Activated T-helper 17 cell treated with anti-CD3 and anti-CD28 coated beads, Interleukin-2, amount 50 U/mL, for 72 hours (primary cell): ENCODE measurements around the gene PDIA6. TPM values are rescaled to one million over a fixed set of nuclear protein-coding genes. Genes with fewer than 3 reads are reported as not detected.

Experiments
- ATAC-seq: fragments of 150-1000 bp; cut with Tn5 transposase; replicated peaks from 2 replicates; pipeline ENCODE4 v1.10.0; 2021; ENCODE audit warnings: mild to moderate bottlenecking, moderate library complexity
- H3K27ac Mint-ChIP-seq: one replicate; pipeline ENCODE4 v1.8.0; 2022; ENCODE audit warnings: mixed read lengths
- H3K27me3 Mint-ChIP-seq: one replicate; pipeline ENCODE4 v1.8.0; 2022; ENCODE audit warnings: mixed read lengths
- H3K36me3 Mint-ChIP-seq: one replicate; pipeline ENCODE4 v1.8.0; 2022; ENCODE audit warnings: low read depth, mild to moderate bottlenecking, mixed read lengths
- H3K4me1 Mint-ChIP-seq: one replicate; pipeline ENCODE4 v1.8.0; 2022; ENCODE audit warnings: mixed read lengths
- H3K4me3 Mint-ChIP-seq: one replicate; pipeline ENCODE4 v1.8.0; 2022; ENCODE audit warnings: mild to moderate bottlenecking, mixed read lengths
- H3K9me3 Mint-ChIP-seq: one replicate; pipeline ENCODE4 v1.8.0; 2022; ENCODE audit warnings: mixed read lengths
- total RNA-seq, 2 donors: library from RNA; stranded (reverse); gene quantifications; one replicate each; pipeline ENCODE4 v1.2.3, GENCODE V29; 2022

PDIA6 gene, protein sequence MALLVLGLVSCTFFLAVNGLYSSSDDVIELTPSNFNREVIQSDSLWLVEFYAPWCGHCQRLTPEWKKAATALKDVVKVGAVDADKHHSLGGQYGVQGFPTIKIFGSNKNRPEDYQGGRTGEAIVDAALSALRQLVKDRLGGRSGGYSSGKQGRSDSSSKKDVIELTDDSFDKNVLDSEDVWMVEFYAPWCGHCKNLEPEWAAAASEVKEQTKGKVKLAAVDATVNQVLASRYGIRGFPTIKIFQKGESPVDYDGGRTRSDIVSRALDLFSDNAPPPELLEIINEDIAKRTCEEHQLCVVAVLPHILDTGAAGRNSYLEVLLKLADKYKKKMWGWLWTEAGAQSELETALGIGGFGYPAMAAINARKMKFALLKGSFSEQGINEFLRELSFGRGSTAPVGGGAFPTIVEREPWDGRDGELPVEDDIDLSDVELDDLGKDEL
- total RNA-seq = 100 to 1,000 TPM; 129 to 206 TPM

DNA sequence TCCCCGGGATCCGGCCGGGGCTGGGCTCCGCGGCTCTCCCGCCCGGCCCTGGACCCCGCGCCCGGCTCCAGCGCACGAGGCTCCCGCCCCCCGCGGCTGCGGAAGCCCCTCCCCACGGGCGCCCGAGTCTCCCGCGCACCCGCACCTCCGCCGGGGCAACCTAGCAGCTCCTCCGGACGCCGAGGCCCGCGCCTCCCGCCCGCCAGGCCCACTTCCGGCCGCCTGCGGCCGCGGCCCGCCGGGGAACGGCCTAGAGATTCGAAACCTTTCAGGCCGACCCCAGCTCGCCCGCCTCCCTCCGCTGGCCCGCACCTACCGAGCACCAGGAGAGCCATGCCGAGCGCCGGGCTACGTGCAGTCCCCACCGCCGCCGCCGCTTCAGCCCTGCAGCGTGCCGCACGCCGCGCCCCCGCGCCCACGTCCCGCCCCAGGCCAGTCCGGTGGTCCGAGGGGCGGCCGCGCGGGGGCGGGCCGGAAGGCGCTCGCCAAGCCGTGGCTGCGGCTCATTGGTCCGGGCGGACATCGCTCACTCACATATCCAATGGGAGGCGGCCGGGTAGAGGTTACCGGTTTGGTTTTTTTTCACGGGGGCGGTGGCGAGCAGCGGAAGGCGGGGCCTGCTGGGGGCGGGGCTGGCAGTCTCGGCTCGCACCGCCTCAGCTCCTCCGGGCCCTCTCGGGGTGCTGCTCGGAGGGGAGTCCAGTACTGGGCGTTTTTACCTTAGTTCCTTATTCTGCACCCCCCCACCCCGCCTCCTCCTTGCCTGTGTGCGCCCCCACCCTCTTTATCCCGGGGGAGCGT, at the start of gene PDIA6:
TSS of gene PDIA6 (minus strand) at position 424 of the 801 bp plus-strand sequence. CDS start at position 335, 89 bp downstream.
- H3K36me3 Mint-ChIP-seq = peaks cover 44% of the 10 kb centered on the region
- ATAC-seq = peak; percentile 92
- no peaks in the 10 kb centered on the region for H3K27me3 Mint-ChIP-seq
- H3K4me1 Mint-ChIP-seq = peaks cover 22% of the 10 kb centered on the region
- H3K4me3 Mint-ChIP-seq = peak within 1 kb of the TSS; percentile 98
- peak within 1 kb of the TSS; percentile 94 for H3K27ac Mint-ChIP-seq
- H3K9me3 Mint-ChIP-seq = no peaks in the 10 kb centered on the region

DNA sequence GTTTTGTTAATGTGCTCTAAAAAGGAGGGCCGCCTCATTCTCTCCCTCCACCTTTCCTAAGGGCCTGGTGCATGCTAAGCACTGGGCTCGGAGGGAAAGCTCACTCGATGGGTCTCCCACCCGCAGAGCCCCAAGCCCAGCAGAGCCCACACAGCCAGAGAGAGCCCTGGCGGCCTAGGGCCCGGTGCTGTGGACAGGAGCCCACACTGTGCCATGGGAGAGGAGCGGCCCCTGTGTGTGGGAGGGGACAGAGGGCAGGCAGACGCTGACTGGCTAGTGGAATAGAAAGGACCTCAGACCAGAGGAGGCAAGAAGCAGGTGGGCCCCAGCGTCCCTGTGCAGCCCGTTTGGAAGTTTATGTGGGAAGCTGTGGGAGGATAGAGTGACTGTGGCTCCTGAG, 49.7 kb upstream of the PDIA6 start:
- H3K36me3 Mint-ChIP-seq = no peaks in the 10 kb centered on the region
- H3K4me1 Mint-ChIP-seq = peaks cover 18% of the 10 kb centered on the region
- no peak overlapping the region for H3K27ac Mint-ChIP-seq
- ATAC-seq = no peak
- no peaks in the 10 kb centered on the region for H3K9me3 Mint-ChIP-seq
- peaks cover 18% of the 10 kb centered on the region for H3K27me3 Mint-ChIP-seq
- no peak overlapping the region for H3K4me3 Mint-ChIP-seq

DNA sequence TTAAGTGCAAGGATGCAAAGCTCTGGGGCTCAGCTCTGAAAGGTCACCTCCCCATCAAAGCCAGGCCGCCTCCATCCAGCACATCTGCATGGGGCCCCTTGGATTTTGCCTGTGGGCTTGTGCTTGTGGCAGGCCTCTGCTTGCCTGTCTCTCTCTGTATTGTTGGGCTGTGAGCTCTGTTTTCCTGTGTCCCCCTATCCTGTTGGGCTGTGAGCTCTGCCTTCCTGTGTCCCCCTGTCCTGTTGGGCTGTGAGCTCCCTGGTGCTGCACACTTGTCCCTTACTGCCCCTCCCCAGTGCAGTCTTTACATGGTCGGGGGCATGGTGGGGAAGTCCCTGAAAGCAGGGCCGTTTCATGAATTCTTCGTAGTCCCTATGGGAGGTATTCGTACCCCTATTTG, 49.2 kb upstream of the PDIA6 start:
- H3K36me3 Mint-ChIP-seq = no peaks in the 10 kb centered on the region
- H3K4me3 Mint-ChIP-seq = no peak overlapping the region
- peaks cover 18% of the 10 kb centered on the region for H3K27me3 Mint-ChIP-seq
- H3K27ac Mint-ChIP-seq = no peak overlapping the region
- H3K4me1 Mint-ChIP-seq = peaks cover 18% of the 10 kb centered on the region
- H3K9me3 Mint-ChIP-seq = no peaks in the 10 kb centered on the region
- ATAC-seq = no peak

DNA sequence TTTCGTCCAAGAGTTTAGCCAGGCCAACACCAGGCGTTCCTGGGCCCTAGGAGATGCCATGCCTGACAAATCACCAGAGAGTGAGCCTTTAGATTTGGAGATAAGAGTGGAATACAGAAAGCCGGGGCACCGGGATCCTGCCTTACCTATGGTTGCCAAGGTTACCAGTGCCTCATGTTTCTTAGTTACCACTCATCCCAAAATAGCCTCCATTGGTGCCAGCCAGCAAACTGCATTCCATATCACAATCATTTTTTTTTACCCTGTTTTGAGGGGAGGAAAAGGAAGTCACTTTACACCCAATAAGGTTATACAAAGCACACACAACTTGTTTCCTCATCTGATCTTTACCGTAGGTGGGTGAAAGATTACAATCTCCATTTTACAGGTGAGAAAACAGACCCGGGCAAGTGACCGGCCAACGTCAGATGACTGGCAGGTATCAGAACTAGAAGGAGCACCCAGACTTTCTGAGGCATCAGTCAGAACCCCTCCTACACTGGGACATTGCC, 48.3 kb upstream of the PDIA6 start:
- Mint-ChIP-seq H3K4me3 (no peak overlapping the region), H3K36me3 (no peaks in the 10 kb centered on the region), H3K27ac (no peak overlapping the region), H3K4me1 (peaks cover 18% of the 10 kb centered on the region), H3K9me3 (no peaks in the 10 kb centered on the region), H3K27me3 (peaks cover 19% of the 10 kb centered on the region)
- no peak for ATAC-seq

DNA sequence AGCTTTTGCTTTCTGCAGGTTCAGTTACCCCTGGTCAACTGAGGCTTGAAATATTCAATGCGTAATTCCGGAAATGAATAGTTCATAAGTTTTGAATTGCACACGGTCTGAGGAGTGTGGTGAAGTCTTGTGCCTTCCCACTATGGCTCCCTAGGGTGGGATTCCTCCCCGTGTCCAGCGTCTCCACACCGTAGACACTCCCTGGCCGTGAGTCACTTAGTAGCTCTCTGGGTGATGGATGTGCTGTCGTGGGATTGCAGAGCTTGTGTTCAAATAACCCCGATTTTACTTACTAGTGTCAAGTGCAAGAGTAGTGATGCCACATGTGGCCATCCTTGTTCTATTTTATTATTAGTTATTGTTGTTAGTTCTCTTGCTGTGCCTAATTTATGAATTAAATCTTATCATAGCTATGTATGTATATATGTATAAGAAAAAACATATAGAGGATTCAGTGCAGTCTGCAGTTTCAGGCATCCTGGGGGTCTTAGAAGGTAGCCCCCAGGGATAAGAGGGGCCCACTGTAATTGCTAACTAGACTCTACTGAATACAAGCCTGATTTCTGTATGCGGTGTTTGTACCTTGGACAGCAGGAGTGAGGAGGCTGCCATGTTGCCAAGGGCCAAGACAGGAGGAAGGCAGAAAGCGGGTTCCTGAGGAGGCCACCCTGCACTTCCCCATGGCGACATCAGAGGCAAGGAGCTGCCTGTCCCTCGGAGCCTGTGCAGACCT, 47.7 kb upstream of the PDIA6 start:
- no peaks in the 10 kb centered on the region for H3K36me3 Mint-ChIP-seq
- no peak for ATAC-seq

DNA sequence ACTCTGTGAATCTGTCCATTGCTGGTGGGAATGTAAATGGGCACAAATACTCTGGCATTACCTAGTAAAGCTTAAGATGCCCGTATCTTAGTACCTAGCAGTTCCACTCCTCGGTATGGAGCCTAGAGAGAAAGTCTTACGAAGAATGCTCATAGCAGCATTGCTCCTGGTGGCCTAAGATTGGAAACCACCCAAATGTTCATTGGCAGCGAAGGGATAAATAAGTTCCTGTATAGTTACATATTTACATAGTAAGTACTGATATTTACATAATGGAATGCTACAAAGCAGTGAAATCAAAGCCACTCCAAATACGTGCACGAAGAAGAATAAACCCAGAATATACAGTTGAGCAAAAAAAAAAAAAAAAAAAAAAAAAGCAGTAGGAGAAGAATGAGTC, 46.7 kb upstream of the PDIA6 start:
- Mint-ChIP-seq H3K27me3 (peaks cover 24% of the 10 kb centered on the region), H3K4me3 (no peak overlapping the region), H3K27ac (no peak overlapping the region), H3K4me1 (peaks cover 9% of the 10 kb centered on the region), H3K9me3 (no peaks in the 10 kb centered on the region), H3K36me3 (no peaks in the 10 kb centered on the region)
- ATAC-seq = no peak

More for the DNA sequence above, 47.7 kb upstream of the PDIA6 start:
- Mint-ChIP-seq H3K4me3 (no peak overlapping the region), H3K27ac (no peak overlapping the region), H3K9me3 (no peaks in the 10 kb centered on the region), H3K27me3 (peaks cover 19% of the 10 kb centered on the region), H3K4me1 (peaks cover 16% of the 10 kb centered on the region)

DNA sequence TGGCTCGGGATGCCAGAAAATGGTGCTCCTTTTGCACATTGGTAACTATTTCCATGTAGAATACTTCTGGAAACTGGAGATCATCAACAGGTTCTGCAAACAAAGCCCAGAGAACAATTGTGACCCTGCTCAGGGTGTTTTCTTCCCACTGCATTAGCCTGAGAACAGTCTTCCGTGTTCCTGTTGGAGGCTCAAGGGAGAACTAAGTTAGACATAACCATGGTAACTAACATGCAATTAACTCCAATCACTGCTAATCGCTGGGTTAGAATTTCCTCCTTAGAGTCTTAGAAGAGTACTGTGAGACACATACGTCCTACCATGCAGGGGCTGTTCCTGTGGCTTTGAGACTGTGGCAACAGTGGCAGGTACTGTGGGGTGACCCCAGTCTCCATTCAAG, 36.0 kb upstream of the PDIA6 start:
- Mint-ChIP-seq H3K4me3 (no peak overlapping the region), H3K27ac (no peak overlapping the region), H3K27me3 (peaks cover 12% of the 10 kb centered on the region), H3K4me1 (no peaks in the 10 kb centered on the region), H3K36me3 (no peaks in the 10 kb centered on the region), H3K9me3 (no peaks in the 10 kb centered on the region)
- ATAC-seq = no peak

DNA sequence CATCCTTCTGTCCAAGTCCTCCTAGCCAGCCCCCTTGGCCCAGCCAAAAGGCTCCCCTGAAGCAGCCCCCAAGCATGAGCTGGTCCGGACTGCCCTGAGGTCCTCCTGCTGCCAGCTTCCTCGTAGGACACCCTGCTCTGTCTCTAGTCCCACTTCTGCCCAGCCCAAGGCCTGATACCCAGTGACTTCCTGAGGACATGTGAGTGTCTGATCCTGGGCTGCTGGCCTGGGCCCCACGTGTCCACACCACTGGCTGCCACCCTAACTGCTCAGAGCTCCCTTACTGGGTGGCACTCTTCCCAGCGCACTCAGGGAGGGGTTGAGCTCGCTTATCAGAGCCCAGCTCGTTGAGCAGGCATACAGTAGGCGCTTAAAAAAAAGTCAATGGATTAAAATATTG, 34.4 kb upstream of the PDIA6 start:
- H3K4me3 Mint-ChIP-seq = no peak overlapping the region
- H3K36me3 Mint-ChIP-seq = no peaks in the 10 kb centered on the region
- peaks cover 5% of the 10 kb centered on the region for H3K9me3 Mint-ChIP-seq
- peaks cover 12% of the 10 kb centered on the region for H3K27me3 Mint-ChIP-seq
- H3K4me1 Mint-ChIP-seq = no peaks in the 10 kb centered on the region
- no peak overlapping the region for H3K27ac Mint-ChIP-seq
- ATAC-seq = no peak

DNA sequence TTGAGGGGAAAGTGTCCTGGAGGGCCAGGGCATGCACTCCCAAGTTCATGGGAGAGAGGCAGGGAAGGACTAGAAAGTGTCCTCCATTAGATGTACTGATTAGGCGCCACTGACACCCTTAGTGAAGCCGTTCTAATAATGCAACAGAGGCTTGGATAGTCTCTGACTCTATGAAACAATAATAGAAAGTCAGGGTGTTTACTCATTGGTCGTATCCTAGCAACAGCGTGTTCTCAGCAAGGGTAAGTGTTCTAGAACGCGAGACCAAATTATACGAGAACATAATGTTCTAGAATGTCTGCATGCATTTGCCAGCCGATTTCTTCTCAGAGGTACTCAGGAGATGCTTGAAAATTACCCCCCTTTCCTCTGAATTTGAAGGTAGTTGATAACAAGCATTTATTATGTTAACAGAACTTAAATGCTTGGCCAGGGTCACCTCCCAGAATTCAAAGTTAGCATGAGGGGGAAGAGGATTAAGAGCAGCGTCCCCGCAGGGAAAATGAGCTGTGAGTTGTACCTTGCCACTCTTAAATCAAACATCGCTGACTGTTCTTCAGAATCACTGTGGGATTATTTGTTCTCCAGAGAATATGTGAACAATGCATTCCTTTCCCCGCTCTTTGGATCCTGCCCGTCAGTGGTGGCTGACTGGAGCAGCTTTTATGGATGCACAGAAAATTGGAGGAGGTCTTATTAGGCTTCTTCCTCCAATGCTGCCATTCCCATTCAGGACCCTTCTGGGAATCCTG, 33.7 kb upstream of the PDIA6 start:
- H3K27ac Mint-ChIP-seq = no peak overlapping the region
- H3K36me3 Mint-ChIP-seq = no peaks in the 10 kb centered on the region
- peaks cover 7% of the 10 kb centered on the region for H3K9me3 Mint-ChIP-seq
- no peak overlapping the region for H3K4me3 Mint-ChIP-seq
- no peaks in the 10 kb centered on the region for H3K4me1 Mint-ChIP-seq
- ATAC-seq = no peak
- H3K27me3 Mint-ChIP-seq = peaks cover 12% of the 10 kb centered on the region

DNA sequence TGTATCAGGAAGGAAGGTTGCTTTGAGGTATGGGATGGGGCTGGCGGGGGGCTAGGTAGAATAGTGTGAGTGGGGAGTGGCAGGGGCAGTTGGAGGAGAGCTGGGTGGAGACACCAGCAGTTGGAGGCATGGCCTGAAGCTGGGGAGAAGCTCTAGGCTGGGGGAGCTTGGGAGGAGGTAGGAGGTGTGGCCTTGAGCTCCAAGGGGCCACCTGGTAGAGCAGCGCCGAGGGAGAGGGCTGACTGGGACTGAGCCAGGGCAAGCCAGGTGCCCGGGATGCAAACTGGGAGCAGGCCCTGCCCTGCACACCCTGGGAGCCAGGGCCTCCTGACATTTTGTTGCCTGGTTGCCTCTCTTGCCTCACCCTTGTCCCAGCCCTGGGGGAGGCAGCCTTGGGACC, 33.1 kb upstream of the PDIA6 start:
- H3K4me3 Mint-ChIP-seq = no peak overlapping the region

DNA sequence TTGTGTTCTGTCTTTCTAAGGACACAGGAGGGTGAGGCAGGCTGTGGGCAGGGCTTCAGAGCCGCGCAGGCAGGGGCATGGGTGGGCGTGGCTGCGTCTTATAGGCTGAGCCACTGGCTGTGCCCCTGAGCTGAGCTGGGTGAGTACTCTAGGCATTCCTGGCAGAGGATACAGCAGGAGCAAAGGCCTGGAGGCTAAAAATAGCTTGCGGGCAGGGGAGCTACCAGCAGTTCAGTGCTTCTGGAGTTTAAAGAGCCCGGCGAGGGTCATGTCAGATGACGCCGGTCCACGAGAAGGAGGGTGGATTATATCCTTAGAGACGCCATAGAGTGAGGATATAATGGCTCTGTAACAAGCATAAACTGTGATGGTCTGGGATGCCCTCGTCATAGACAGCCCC, 31.5 kb upstream of the PDIA6 start:
- no peaks in the 10 kb centered on the region for H3K4me1 Mint-ChIP-seq
- no peaks in the 10 kb centered on the region for H3K36me3 Mint-ChIP-seq
- H3K9me3 Mint-ChIP-seq = peaks cover 12% of the 10 kb centered on the region
- H3K27ac Mint-ChIP-seq = no peak overlapping the region
- H3K27me3 Mint-ChIP-seq = peaks cover 21% of the 10 kb centered on the region
- ATAC-seq = no peak
- no peak overlapping the region for H3K4me3 Mint-ChIP-seq

More for the DNA sequence above, 33.1 kb upstream of the PDIA6 start:
- ATAC-seq = no peak
- Mint-ChIP-seq H3K27me3 (peaks cover 15% of the 10 kb centered on the region), H3K36me3 (no peaks in the 10 kb centered on the region), H3K9me3 (peaks cover 11% of the 10 kb centered on the region), H3K4me1 (no peaks in the 10 kb centered on the region), H3K27ac (no peak overlapping the region)

DNA sequence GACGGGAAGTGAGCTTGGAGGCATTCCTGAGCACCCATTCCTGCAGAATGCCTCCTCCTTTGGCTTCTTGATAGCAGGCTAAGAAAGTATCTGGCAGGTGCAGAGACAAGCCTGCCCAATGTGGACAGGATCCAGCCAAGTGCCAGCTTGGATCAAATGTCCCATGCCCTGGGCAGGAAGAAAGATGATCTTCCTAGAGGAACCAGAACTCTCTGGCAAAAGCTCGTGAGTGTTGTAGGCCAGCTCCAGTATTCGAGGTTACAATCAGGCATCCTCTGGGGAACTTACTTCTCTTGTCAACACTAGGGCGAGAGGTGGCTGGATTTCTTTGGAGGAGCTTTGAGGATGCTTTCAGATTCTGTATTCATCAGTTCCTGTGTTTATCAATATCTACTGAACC, 29.9 kb upstream of the PDIA6 start:
- Mint-ChIP-seq H3K4me1 (no peaks in the 10 kb centered on the region), H3K27me3 (peaks cover 21% of the 10 kb centered on the region), H3K27ac (no peak overlapping the region), H3K36me3 (no peaks in the 10 kb centered on the region), H3K4me3 (no peak overlapping the region), H3K9me3 (peaks cover 12% of the 10 kb centered on the region)
- no peak for ATAC-seq

DNA sequence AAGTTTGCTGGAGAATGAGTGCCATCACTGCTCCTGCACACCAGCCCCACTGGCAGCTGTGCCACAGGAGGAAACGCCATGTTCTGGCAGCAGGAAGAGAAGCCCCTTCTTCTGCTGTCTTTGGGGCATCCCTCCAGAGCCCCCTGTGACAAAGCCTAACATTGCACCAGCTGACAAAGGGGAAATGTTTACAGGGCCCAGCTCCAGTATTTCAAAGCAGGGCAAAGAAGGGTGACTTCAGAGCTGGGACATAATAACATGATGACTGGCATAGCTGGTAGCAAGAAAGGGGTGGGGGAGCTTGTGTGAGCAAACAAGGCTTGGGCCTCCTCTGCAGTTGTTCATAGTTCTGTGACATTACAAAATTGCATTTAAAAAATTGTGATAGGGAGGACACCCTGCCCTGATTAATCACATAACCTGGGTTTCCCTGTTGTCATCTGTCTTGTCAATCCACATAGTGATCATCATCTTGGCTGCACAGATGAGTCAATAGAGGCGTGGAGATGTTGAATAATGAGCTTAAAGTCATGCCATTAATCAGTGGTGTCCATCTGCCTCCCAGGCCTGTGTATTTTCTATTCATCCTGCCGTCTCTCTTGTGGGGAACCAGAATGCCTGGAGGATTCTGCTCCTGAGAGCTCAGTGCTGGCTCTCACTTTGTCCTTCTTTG, 29.1 kb upstream of the PDIA6 start:
- Mint-ChIP-seq H3K4me1 (no peaks in the 10 kb centered on the region), H3K9me3 (peaks cover 12% of the 10 kb centered on the region), H3K4me3 (no peak overlapping the region), H3K27me3 (peaks cover 21% of the 10 kb centered on the region), H3K27ac (no peak overlapping the region), H3K36me3 (no peaks in the 10 kb centered on the region)
- ATAC-seq = no peak
